ENCODE measurements around the gene JARID2. TPM values are rescaled to one million over a fixed set of nuclear protein-coding genes. Genes with fewer than 3 reads are reported as not detected.
"Not testable (repeated sequence)": the region's sequence is repeated elsewhere in the genome, so short reads cannot be mapped to it uniquely, and the experiment has no call there.

Gene JARID2
- total and polyA plus RNA-seq, 2 of the 8 experiments (the other 6 are each of a cell fraction or from before 2014, with no cell fraction given): 60.1 to 239 TPM

DNA sequence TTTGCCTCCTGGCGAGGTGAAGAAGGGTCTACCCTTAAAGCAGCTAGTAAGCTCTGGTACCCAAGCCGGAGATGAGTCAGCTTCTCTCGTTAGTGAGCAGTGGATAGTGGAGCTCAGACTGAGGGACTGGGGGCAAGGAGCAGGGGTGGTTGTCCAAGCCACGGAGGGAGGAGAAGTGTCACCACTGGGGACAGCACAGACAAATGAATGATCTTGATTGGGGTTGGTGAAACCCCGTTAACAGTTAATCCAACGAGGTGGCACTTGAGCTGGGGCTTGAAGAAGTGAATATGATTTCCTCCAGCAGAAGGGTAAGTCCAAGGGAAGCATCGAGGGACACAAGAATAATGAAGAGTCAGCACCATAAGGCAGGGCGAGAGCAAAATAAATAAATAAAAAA is 43.0 kb downstream of the JARID2 start (continued):
- TF ChIP-seq POLR2A (IDR thresholded peaks at IDR 0.05; ENCODE audit: control extremely low read depth in 1 of 2, low read depth in 2 of 2, low read length in 2 of 2): no peak

DNA sequence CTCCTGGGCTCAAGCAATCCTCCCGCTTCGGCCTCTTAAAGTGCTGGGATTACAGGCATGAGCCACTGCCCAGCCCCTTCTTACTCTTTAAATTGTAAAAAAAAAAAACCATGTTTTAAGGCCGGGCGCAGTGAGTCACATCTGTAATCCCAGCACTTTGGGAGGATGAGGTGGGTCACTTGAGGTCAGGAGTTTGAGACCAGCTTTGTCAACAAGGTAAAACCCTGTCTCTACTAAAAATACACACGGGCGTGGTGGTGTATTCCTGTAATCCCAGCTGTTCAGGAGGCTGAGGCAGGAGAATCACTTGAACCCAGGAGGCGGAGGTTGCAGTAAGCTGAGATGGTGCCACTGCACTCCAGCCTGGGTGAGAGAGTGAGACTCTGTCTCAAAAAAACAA is 43.6 kb downstream of the JARID2 start:
- peaks cover 4 to 23% (median 10%) of the 10 kb centered on the region in 4 experiments for H3K4me1 ChIP-seq (replicated peaks in 1 of 4; ENCODE audit: control insufficient read depth in 3 of 4, insufficient read depth in 4 of 4, low read length in 3 of 4)
- H3K4ac ChIP-seq (replicated peaks; ENCODE audit: insufficient read length, low read depth, low read length); H2BK15ac ChIP-seq (ENCODE audit: low read length); H3K56ac ChIP-seq (replicated peaks; ENCODE audit: insufficient read length, low read depth, low read length); H2AK5ac ChIP-seq (ENCODE audit: low read depth, low read length); FAIRE-seq; H3K23me2 ChIP-seq (ENCODE audit: low read depth, low read length); H2BK5ac ChIP-seq (ENCODE audit: low read depth, low read length); H3K79me1 ChIP-seq (ENCODE audit: low read depth, low read length); H3K27me3 ChIP-seq (replicated peaks in 1 of 4; ENCODE audit: control insufficient read depth in 3 of 4, extremely low read depth in 1 of 4, insufficient read depth in 3 of 4, low read length in 3 of 4); H3K27ac ChIP-seq (ENCODE audit: low read depth, low read length); H3K18ac ChIP-seq (ENCODE audit: extremely low read depth, low read length); H4K8ac ChIP-seq (ENCODE audit: extremely low read depth, insufficient read depth, low read length); H2AFZ ChIP-seq (ENCODE audit: low read length); H2BK20ac ChIP-seq (ENCODE audit: low read length); H3K4me3 ChIP-seq (ENCODE audit: extremely low read depth in 1 of 4, insufficient read depth in 2 of 4, low read depth in 3 of 4, low read length in 4 of 4); H4K91ac ChIP-seq (replicated peaks; ENCODE audit: insufficient read length, low read length); H2BK120ac ChIP-seq (replicated peaks; ENCODE audit: low read depth, low read length); H3K9me3 ChIP-seq (ENCODE audit: insufficient read depth in 2 of 2, low read depth in 1 of 2, low read length in 1 of 2); H3K9ac ChIP-seq (replicated peaks in 1 of 4; ENCODE audit: extremely low read depth in 1 of 4, low read depth in 3 of 4, low read length in 3 of 4); H3K23ac ChIP-seq (ENCODE audit: insufficient read length); H3K14ac ChIP-seq (ENCODE audit: insufficient read length); H2BK12ac ChIP-seq (ENCODE audit: low read depth, low read length); DNase-seq (ENCODE audit: low read depth in 1 of 2, low spot score in 2 of 2); H4K5ac ChIP-seq (ENCODE audit: insufficient read length, low read depth, low read length); H3K4me2 ChIP-seq (ENCODE audit: insufficient read depth in 1 of 2, low read depth in 2 of 2, low read length in 2 of 2): not testable (repeated sequence)
- H4K20me1 ChIP-seq (replicated peaks in 1 of 2; ENCODE audit: control insufficient read depth in 1 of 2, insufficient read depth in 2 of 2, low read length in 2 of 2): peaks cover 54 to 66% of the 10 kb centered on the region in 2 experiments
- ChIA-PET POLR2A (ENCODE audit: partially characterized antibody) (interaction anchor here (0.6 to 0.8 kb wide), 2 partner anchors 21 to 644 kb away, joined by 3 read pairs; no protein-coding TSS in a partner anchor), CTCF (ENCODE audit: partially characterized antibody) (interaction anchor here (0.8 to 1.8 kb wide), 6 partner anchors 28 to 154 kb away, joined by 3 to 4 read pairs (median 3); no protein-coding TSS in a partner anchor)
- WGBS, 2 experiments (ENCODE audit: extremely low coverage in 1 of 2, insufficient coverage in 1 of 2, insufficient read length in 1 of 2, insufficient replicate concordance in 2 of 2, low coverage in 1 of 2, low lambda C conversion rate in 2 of 2, missing lambda C conversion rate in 1 of 2): 93% methylated on average over 7 of the region's 7 CpGs; no CpG with 5 or more reads in 1 of the 2 experiments
- peaks cover 0 to 11% (median 0%) of the 10 kb centered on the region in 4 experiments; a peak in 2 of 8 replicates for H3K36me3 ChIP-seq (ENCODE audit: control insufficient read depth in 2 of 4, insufficient read depth in 4 of 4, low read length in 3 of 4)
- H3K79me2 ChIP-seq (ENCODE audit: control insufficient read depth in 1 of 2, insufficient read depth in 2 of 2, low read length in 2 of 2): peaks cover 83 to 99% of the 10 kb centered on the region in 2 experiments
